DOHH2 (cell line): Measurements from ENCODE around the gene NOL3.

ENCODE experiments used
- H3F3A ChIP-seq: fragments of 200-600 bp; sonication (generic), shearing (Covaris generic); 2 replicates; pipeline ENCODE4 v1.6.0; 2016; ENCODE audit warnings: antibody characterized with exemption, mild to moderate bottlenecking; ENCODE audit not compliant: control insufficient read depth, insufficient read depth
- H3K27ac ChIP-seq: fragments of 200-600 bp; sonication (generic); 2 replicates; pipeline ENCODE4 v1.5.1; 2014; ENCODE audit warnings: low read depth, mild to moderate bottlenecking, low read length, moderate library complexity
- H3K27me3 ChIP-seq: fragments of 200-600 bp; sonication (generic); 2 replicates; pipeline ENCODE4 v1.6.1; 2014; ENCODE audit warnings: mild to moderate bottlenecking, low read length, mixed read lengths; ENCODE audit not compliant: control insufficient read depth
- H3K36me3 ChIP-seq: fragments of 200-600 bp; sonication (generic); 2 replicates; pipeline ENCODE4 v1.6.1; 2014; ENCODE audit warnings: mild to moderate bottlenecking, low read length, moderate library complexity, mixed read lengths; ENCODE audit not compliant: control insufficient read depth
- H3K4me1 ChIP-seq: fragments of 200-600 bp; sonication (generic); 2 replicates; pipeline ENCODE4 v1.6.1; 2014; ENCODE audit warnings: mild to moderate bottlenecking, low read length, mixed read lengths; ENCODE audit not compliant: control insufficient read depth
- H3K4me2 ChIP-seq: fragments of 200-600 bp; sonication (generic); 2 replicates; pipeline ENCODE4 v1.6.0; 2014; ENCODE audit warnings: mild to moderate bottlenecking, low read length, moderate library complexity
- H3K4me3 ChIP-seq: fragments of 200-600 bp; sonication (generic); 2 replicates; pipeline ENCODE4 v1.5.1; 2014; ENCODE audit warnings: mild to moderate bottlenecking, low read length, mixed read lengths
- H3K79me2 ChIP-seq: fragments of 200-600 bp; sonication (generic); 2 replicates; pipeline ENCODE4 v1.6.1; 2014; ENCODE audit warnings: mild to moderate bottlenecking, low read length, mixed read lengths; ENCODE audit not compliant: control insufficient read depth
- H3K9me2 ChIP-seq: fragments of 200-600 bp; sonication (generic); replicated peaks from 2 replicates; pipeline ENCODE4 v1.6.1; 2014; ENCODE audit warnings: mild to moderate bottlenecking, low read length, mixed read lengths; ENCODE audit not compliant: control insufficient read depth
- H3K9me3 ChIP-seq: fragments of 200-600 bp; sonication (generic); 2 replicates; pipeline ENCODE4 v1.6.1; 2014; ENCODE audit warnings: antibody characterized with exemption, low read length, mixed read lengths; ENCODE audit not compliant: control insufficient read depth, insufficient read depth
- H4K20me1 ChIP-seq: fragments of 200-600 bp; sonication (generic); 2 replicates; pipeline ENCODE4 v1.6.0; 2014; ENCODE audit warnings: low read depth, mild to moderate bottlenecking, antibody characterized with exemption, low read length, moderate library complexity; ENCODE audit not compliant: control insufficient read depth, insufficient read depth
- CTCF ChIP-seq: fragments of 200-600 bp; sonication (generic); IDR thresholded peaks from one replicate; pipeline ENCODE4 v1.5.1; 2014; ENCODE audit warnings: antibody characterized with exemption, mild to moderate bottlenecking, low read depth, low read length; ENCODE audit not compliant: poor library complexity, severe bottlenecking
- EZH2phosphoT487 ChIP-seq: fragments of 200-600 bp; sonication (generic); IDR thresholded peaks from 2 replicates; pipeline ENCODE4 v1.6.1; 2017; ENCODE audit warnings: borderline replicate concordance, mild to moderate bottlenecking, antibody characterized with exemption, low read length, moderate library complexity, mixed read lengths

NOL3 gene

DNA sequence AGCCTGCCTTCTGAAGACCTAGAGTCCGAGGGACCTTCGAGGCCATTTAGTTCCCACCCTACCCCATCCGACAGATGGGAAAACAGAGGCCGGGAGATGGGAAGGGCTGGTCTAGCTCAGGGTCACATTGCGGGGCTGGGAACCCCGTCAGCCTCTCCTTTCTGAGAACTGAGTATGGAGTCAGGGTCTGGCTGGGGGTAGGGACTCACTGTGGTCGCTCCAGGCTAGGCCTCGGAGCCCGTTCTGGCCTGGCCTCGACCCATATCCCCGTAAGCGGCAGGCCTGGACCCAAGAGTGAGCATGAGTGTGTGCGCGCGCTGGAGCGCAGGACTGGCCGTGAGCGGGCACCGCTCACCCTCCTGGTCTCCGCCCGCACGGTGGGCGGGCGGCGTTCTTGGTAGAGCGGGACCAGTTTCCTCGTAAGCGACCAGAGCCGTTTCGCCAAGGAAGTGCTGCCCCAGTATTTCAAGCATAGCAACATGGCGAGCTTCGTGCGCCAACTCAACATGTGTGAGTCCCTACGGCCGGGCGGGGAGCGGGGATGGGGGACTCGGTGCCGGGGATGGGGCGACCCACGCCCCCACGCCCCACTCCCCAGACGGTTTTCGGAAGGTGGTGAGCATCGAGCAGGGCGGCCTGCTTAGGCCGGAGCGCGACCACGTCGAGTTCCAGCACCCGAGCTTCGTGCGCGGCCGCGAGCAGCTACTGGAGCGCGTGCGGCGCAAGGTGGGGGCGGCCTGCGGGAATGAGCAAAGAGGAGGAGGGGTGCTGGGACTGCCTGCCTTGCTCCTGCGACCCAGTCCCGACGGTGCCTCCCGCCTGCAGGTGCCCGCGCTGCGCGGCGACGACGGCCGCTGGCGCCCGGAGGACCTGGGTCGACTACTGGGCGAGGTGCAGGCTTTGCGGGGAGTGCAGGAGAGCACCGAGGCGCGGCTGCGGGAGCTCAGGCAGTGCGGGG lies 4.9 kb upstream of the NOL3 start:
- H3K4me2 ChIP-seq: no peak overlapping the region
- H4K20me1 ChIP-seq: peaks cover 4% of the 10 kb centered on the region; the same call in 1 of the 2 replicates
- peaks cover 58% of the 10 kb centered on the region for H3K27me3 ChIP-seq
- no peak overlapping the region for H3K27ac ChIP-seq
- H3F3A ChIP-seq: no peaks in the 10 kb centered on the region
- H3K4me1 ChIP-seq: peaks cover 27% of the 10 kb centered on the region
- no peaks in the 10 kb centered on the region for H3K9me2 ChIP-seq
- no peaks in the 10 kb centered on the region for H3K9me3 ChIP-seq
- H3K36me3 ChIP-seq: no peaks in the 10 kb centered on the region
- TF ChIP-seq CTCF (no peak), EZH2phosphoT487 (no peak)
- H3K79me2 ChIP-seq: no peaks in the 10 kb centered on the region
- no peak overlapping the region for H3K4me3 ChIP-seq

DNA sequence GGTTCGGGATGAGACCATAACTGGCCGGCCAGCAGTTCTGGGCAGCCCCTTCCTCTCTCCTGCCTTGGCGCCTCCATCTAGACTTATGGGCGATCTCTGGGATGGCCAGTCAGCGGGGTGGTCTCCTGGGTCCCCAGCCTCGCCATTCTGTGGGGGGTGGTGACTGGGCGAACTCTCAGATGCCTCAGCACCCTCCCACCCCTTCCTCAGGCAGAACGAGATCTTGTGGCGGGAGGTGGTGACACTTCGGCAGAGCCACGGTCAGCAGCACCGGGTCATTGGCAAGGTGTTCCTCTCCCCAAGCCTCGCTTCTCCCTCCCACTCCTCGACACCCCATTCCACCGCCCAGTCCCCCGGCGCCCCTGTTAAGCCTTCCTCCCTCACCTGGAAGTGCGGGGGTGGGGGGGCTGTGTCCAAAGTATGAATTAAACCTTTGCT lies 4.2 kb upstream of the NOL3 start:
- Histone ChIP-seq H3K27me3 (peaks cover 64% of the 10 kb centered on the region), H3K9me3 (no peaks in the 10 kb centered on the region), H3K4me2 (no peak overlapping the region), H3K9me2 (no peaks in the 10 kb centered on the region), H4K20me1 (peaks cover 4% of the 10 kb centered on the region; the same call in 1 of the 2 replicates), H3K4me3 (no peak overlapping the region), H3K36me3 (no peaks in the 10 kb centered on the region), H3K79me2 (no peaks in the 10 kb centered on the region), H3K27ac (no peak overlapping the region), H3F3A (no peaks in the 10 kb centered on the region), H3K4me1 (peaks cover 29% of the 10 kb centered on the region)
- TF ChIP-seq EZH2phosphoT487 (no peak), CTCF (no peak)

DNA sequence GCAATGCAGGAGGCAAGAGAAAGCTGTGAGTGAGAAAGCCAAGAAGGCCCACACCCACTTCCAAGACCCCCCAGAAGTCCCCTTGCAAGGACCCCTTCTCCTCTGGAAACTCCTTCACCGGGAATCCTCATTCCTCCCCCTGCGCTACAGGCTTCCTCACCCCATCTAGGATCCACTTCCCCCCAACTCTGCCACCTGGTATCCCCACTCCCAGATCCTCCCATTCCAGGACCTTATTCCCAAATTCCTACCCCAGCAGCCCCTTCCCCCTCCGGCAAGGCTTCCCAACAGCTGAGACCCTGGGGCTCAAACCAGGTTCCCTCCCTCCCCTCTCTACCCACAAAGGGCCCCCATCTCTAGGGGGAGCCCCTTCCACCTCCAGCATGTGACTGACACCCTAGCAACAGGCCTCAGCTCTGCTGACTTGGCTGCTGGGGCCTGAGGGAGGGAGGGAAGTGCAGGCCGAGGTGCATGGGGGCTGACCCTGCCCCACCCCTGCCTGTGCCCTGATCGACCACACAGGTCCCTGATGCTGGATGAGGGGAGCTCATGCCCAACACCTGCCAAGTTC lies 3.7 kb upstream of the NOL3 start:
- H3F3A ChIP-seq: no peaks in the 10 kb centered on the region
- no peak overlapping the region for H3K4me2 ChIP-seq
- H3K27me3 ChIP-seq: peaks cover 67% of the 10 kb centered on the region
- no peaks in the 10 kb centered on the region for H3K36me3 ChIP-seq
- H3K9me3 ChIP-seq: no peaks in the 10 kb centered on the region
- H4K20me1 ChIP-seq: peaks cover 4% of the 10 kb centered on the region; the same call in 1 of the 2 replicates
- no peaks in the 10 kb centered on the region for H3K9me2 ChIP-seq
- H3K4me1 ChIP-seq: peaks cover 27% of the 10 kb centered on the region
- no peaks in the 10 kb centered on the region for H3K79me2 ChIP-seq
- no peak overlapping the region for H3K4me3 ChIP-seq
- H3K27ac ChIP-seq: no peak overlapping the region
- no peak for TF ChIP-seq EZH2phosphoT487
- no peak for TF ChIP-seq CTCF
